SK-N-SH (cell line): ENCODE results near the gene LPP.

Experiments used
- CHD2 ChIP-seq: fragments of 150-350 bp; IDR thresholded peaks from 2 replicates; pipeline ENCODE4 v1.6.1; 2018; ENCODE audit warnings: low read length; ENCODE audit not compliant: partially characterized antibody
- EP300 ChIP-seq, 2 experiments: IDR thresholded peaks; 2 replicates each; pipeline versions ENCODE4 v1.4.0 to v1.6.1; 2012; ENCODE audit warnings: borderline replicate concordance in 1 of 2, low read depth in 1 of 2, low read length in 1 of 2
- EZH2phosphoT487 ChIP-seq: fragments of 200-600 bp; sonication (generic); IDR thresholded peaks from 2 replicates; pipeline ENCODE4 v1.6.1; 2017; ENCODE audit warnings: low read depth, mixed run types, mild to moderate bottlenecking, antibody characterized with exemption, moderate library complexity, borderline replicate concordance
- FOXM1 ChIP-seq: IDR thresholded peaks from 2 replicates; pipeline ENCODE4 v1.4.0; 2012; ENCODE audit warnings: low read depth, mild to moderate bottlenecking
- GATA2 ChIP-seq: sonication (generic); formaldehyde crosslinking; IDR thresholded peaks from 2 replicates; pipeline ENCODE4 v1.5.0; 2020; ENCODE audit warnings: mild to moderate bottlenecking, missing genetic modification reagents
- MAX ChIP-seq: IDR thresholded peaks from 2 replicates; pipeline ENCODE4 v1.4.0; 2012; ENCODE audit warnings: low read depth
- NRF1 ChIP-seq: IDR thresholded peaks from 2 replicates; pipeline ENCODE4 v1.6.1; 2012; ENCODE audit warnings: low read depth, mild to moderate bottlenecking, low read length
- POLR2AphosphoS5 ChIP-seq: IDR thresholded peaks from 2 replicates; pipeline ENCODE4 v1.6.1; 2012; ENCODE audit warnings: low read depth, low read length
- RCOR1 ChIP-seq: fragments of 150-350 bp; IDR thresholded peaks from 2 replicates; pipeline ENCODE4 v1.6.1; 2017; ENCODE audit warnings: antibody characterized with exemption, low read length
- REST ChIP-seq: IDR thresholded peaks from 2 replicates; pipeline ENCODE4 v1.6.1; 2012; ENCODE audit warnings: mild to moderate bottlenecking, low read depth, low read length, moderate library complexity
- RFX5 ChIP-seq: IDR thresholded peaks from 2 replicates; pipeline ENCODE4 v1.6.1; 2012; ENCODE audit warnings: mild to moderate bottlenecking, improper control_type of control experiment, low read length
- SMC3 ChIP-seq: IDR thresholded peaks from 2 replicates; pipeline ENCODE4 v1.6.1; 2012; ENCODE audit warnings: low read depth, low read length, improper control_type of control experiment
- TAF1 ChIP-seq: IDR thresholded peaks from 2 replicates; pipeline ENCODE4 v1.6.1; 2012; ENCODE audit warnings: low read depth, mild to moderate bottlenecking, low read length, moderate library complexity, borderline replicate concordance
- TF ChIP-seq, protein P1 (sequence below): fragments of 200-600 bp; sonication (generic); IDR thresholded peaks from 2 replicates; pipeline ENCODE4 v1.6.1; 2017; ENCODE audit warnings: antibody characterized with exemption, mild to moderate bottlenecking, moderate library complexity

- TF ChIP-seq, protein P1, sequence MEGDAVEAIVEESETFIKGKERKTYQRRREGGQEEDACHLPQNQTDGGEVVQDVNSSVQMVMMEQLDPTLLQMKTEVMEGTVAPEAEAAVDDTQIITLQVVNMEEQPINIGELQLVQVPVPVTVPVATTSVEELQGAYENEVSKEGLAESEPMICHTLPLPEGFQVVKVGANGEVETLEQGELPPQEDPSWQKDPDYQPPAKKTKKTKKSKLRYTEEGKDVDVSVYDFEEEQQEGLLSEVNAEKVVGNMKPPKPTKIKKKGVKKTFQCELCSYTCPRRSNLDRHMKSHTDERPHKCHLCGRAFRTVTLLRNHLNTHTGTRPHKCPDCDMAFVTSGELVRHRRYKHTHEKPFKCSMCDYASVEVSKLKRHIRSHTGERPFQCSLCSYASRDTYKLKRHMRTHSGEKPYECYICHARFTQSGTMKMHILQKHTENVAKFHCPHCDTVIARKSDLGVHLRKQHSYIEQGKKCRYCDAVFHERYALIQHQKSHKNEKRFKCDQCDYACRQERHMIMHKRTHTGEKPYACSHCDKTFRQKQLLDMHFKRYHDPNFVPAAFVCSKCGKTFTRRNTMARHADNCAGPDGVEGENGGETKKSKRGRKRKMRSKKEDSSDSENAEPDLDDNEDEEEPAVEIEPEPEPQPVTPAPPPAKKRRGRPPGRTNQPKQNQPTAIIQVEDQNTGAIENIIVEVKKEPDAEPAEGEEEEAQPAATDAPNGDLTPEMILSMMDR, result no peak
- no peak for TF ChIP-seq RCOR1
- no peak for TF ChIP-seq REST
- no peak for TF ChIP-seq CHD2
- TF ChIP-seq EZH2phosphoT487, result no peak
- TF ChIP-seq MAX, result no peak
- TF ChIP-seq RFX5, result no peak
- no peak for TF ChIP-seq TAF1
- TF ChIP-seq NRF1, result no peak
- TF ChIP-seq EP300 (IDR thresholded peaks at IDR 0.05; ENCODE audit: borderline replicate concordance in 1 of 2, low read depth in 1 of 2, low read length in 1 of 2), result no peak
- TF ChIP-seq GATA2, result no peak
- TF ChIP-seq POLR2AphosphoS5, result no peak
- TF ChIP-seq SMC3, result no peak
- no peak for TF ChIP-seq FOXM1
These were observed 150.5 kb downstream of the LPP start for GRCh38 chr3:188304501-188304900.
